GM21619 (cell line): Measurements from ENCODE around the gene KRTAP20-1.

ENCODE experiments used
- ATAC-seq: cut with Tn5 transposase; IDR thresholded peaks from one replicate; pipeline ENCODE4 v1.9.1; 2021; ENCODE audit not compliant: unreplicated experiment

Gene KRTAP20-1

GRCh38 chr21:30642564-30642963 lies 26.3 kb downstream of the KRTAP20-1 start, which contains the start of gene KRTAP20-3:
KRTAP20-3 (plus strand) TSS chr21:30642864.
- no peak for ATAC-seq

- ATAC-seq = no peak
Measured at GRCh38 chr21:30646904-30647414, 30.7 kb downstream of the KRTAP20-1 start.

GRCh38 chr21:30652891-30653290 lies 36.7 kb downstream of the KRTAP20-1 start:
- no peak for ATAC-seq
